GM08714 (cell line): Measurements from ENCODE around the gene MBNL1.

ENCODE experiments used
- H3K4me3 ChIP-seq: fragments of 200-500 bp; sonication (Bioruptor generic); 2 replicates; pipeline ENCODE4 v1.5.1; 2014; ENCODE audit warnings: mild to moderate bottlenecking, low read length, inconsistent platforms
- ZNF274 ChIP-seq: IDR thresholded peaks from 2 replicates; pipeline ENCODE4 v1.6.1; 2012; ENCODE audit warnings: mild to moderate bottlenecking, low read depth, low read length

MBNL1 gene

DNA sequence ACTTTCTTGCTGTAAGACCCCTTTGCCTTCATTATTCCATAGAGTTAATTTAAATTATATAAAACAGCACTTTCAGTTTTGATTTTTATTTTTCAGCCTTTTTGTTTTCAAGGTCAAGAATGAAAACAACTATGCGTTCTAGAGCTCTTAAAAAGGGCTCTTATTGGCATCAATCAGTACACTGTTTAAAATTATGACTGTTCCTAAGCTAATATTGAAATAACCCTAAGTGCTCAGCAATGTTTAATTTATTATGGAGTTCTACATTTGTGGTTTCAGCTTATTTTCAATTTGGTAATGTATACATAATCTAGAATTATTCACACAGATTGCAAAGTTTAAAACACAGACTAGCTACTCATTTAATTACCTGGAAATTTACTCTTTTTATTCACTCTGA is 179.4 kb downstream of the MBNL1 start:
- no peak for TF ChIP-seq ZNF274
- no peak overlapping the region for H3K4me3 ChIP-seq

DNA sequence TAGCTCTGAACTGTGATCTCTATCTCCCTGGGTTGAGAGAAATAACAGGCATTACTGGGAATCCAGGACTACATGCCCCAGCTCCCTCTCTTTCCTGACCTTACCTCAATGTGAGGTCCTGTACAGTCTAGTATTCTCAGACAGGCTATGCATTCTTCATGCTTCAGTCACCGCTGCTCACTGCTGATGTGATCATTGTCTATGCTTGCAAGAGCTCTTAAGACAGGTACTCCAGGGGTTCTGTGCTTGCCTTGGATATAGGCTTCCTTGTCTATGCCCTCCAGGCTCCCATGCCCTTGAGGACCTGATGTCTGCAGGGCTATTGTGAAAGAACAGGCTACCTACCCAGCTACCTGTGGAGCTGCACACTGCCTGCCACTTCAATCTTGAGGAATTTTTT is 183.6 kb downstream of the MBNL1 start:
- TF ChIP-seq ZNF274, result no peak
- H3K4me3 ChIP-seq, result no peak overlapping the region

DNA sequence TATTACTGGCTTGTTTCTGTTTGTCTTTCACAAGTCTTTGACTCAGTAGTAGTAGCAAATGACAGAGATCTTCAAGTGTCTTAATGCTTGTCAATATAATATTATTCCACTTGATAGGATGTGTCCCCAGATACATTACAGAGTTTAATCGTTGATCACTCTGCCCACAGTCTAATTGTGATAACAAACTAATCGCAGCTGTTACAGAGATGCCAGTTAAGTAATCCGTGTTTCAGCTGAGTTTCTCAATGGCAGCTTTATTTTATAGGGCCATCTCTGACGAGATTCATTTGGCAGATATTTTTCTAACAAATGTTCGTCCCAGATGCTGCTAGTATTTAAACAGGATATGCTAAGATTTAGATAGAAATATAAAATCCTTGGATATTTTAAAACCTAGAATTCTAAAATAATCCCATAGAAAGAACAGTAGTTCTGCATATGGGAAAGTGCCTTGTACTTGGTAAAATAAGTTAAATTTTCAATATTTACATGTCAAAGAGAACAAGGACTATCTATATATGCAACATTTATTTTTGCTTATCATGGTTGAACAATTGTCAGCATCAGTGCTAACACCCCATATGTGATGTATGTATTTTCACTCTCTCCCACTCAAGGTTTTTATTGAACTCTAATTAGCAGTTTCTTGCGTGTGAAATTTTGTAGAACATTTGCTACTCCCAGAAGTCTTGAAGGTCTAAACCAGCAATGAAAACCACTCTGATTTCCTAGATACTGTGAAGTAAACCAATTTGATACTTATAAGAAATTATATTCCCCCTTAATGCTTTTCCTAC is 185.5 kb downstream of the MBNL1 start:
- H3K4me3 ChIP-seq, result no peak overlapping the region
- TF ChIP-seq ZNF274, result no peak

DNA sequence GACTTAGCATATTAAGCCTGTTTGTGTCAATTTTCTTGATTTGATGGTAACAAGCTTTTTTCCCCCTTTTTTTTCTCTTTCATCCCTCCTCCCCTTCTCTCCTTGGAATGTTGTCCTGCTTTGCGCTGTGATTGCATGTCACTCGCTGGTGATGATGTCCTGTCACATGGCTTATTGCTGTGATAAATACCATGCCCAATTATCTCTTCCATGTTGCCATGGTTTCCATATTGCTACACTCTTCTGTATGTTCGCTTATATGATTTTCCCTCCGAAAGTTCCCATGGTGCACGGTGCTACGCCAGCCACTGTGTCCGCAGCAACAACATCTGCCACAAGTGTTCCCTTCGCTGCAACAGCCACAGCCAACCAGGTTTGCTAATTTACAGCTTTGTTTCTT is 187.3 kb downstream of the MBNL1 start:
- TF ChIP-seq ZNF274, result no peak
- no peak overlapping the region for H3K4me3 ChIP-seq

DNA sequence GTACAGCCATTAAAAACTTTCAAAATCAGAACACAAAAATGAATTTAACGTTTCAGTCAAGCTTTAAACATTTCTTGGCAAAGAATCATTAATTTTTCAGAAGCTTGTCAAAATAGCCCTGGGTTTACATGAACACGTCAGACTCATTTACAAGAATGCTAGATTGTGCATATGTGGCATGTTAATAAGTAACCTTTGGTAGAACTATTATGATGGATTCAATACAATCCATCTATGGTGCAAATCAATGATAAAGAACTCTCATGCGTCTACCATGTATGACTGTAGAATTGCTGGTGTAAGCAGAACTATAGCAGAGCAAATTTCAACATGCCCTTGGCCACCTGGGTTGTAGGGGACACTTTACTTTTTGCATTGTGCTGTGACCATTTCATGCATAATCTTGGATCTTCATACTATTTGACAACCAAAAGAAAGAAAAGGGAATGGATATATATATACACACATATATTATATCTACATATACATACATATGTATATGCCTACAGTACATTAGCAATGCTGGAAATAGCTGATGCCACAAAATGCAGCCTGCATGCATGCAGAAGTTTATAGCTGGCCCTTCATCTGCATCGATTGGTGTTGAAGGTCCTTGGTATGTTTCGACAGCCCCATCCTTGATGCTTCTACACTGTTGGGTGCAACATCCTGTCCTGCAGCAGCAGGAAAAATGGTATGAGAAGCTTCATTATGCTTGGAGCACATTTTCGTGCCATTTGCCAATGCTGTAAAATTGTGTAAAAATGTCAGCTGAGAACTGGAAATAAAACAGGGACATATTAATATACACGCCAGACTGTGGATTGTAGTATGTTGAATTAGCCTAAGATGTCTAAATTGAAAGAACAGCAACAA is 189.0 kb downstream of the MBNL1 start:
- no peak overlapping the region for H3K4me3 ChIP-seq
- no peak for TF ChIP-seq ZNF274

DNA sequence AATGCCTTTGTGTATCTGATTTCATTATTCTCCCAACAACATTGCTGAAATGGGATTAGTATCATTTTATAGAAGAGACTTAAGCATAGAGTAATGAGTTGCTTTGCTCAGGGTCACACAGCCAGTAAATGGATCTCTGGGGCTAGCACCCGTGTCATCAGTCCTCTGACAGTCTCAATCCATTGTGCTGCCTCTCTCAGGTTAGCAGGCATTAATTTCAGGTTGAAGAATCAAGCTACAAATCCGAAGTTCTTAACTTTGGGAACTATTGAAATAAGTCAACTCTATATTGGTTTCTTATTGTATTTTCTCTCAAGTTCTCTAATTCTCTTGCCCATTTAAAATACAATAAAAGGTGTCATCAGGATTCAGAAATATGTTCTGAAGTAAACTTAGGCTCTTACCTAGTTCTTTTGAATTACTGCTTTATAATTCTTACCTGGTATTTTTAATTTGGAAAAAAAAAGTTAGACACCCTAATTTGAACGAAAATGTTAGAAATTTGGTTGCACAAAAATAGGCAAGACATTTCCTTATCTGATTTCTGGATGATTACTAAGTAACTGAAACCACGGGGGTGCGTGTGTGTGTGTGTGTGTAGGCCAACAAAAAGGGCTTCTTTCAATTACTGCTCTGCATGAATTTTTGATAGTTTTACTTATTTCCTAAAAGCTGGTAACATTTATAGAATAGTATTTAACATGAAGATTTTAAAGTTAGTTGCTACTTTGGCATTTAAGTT is 189.8 kb downstream of the MBNL1 start:
- no peak overlapping the region for H3K4me3 ChIP-seq
- no peak for TF ChIP-seq ZNF274

DNA sequence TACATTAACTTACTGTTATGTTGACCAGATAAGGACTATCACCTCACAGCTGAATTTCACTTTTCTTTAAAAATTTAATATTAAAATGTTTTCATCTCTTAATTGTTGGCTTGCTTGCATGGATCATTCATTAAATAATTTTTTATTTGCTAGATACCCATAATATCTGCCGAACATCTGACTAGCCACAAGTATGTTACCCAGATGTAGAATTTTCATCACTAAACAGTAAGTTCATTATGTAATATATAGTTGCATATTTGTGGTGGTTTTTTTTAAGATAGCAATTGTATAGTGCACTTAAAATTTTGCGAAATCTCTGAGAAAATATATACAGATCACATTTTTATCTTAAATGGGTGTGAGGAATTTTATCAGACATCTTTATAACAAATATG is 190.4 kb downstream of the MBNL1 start:
- TF ChIP-seq ZNF274, result no peak
- H3K4me3 ChIP-seq, result no peak overlapping the region

DNA sequence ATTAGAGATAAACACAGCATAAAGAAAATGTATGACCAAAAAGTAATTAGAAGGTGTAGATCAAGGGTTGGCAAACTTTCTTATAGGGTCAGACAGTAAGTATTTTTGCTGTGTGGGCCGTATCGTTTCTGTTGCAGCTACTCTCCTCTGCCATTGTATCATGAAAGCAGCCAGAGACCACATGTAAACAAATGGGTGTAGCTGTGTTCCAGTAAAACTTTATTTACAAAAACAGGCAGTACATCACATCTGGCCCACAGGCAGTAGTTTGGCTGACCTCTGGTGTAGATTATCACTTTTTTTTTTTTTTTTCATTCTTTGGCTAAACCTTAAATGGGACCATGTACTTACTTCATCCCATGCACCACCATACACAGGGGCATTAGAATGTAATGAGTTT is 190.8 kb downstream of the MBNL1 start:
- no peak for TF ChIP-seq ZNF274

DNA sequence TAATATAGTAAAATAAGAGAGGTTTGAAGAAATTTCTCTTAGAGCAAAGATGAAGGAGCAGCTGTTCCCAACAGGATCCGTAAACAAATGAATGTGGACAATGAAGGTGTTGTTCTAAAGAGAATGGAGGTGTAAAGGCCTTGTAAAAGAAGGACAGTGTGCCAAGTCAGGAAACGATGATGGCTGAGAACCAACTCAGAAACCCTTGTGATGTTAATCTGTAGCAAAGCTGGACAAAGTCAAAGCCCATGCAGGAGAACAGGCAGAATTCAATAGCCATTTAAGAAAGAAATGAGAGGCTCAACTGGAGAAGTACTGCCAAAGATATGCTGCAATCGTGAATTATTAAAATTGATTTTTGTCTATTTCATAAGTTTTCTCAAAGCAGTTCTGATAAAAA is 192.2 kb downstream of the MBNL1 start:
- no peak for TF ChIP-seq ZNF274
- no peak overlapping the region for H3K4me3 ChIP-seq

More for the DNA sequence above, 190.8 kb downstream of the MBNL1 start:
- no peak overlapping the region for H3K4me3 ChIP-seq

DNA sequence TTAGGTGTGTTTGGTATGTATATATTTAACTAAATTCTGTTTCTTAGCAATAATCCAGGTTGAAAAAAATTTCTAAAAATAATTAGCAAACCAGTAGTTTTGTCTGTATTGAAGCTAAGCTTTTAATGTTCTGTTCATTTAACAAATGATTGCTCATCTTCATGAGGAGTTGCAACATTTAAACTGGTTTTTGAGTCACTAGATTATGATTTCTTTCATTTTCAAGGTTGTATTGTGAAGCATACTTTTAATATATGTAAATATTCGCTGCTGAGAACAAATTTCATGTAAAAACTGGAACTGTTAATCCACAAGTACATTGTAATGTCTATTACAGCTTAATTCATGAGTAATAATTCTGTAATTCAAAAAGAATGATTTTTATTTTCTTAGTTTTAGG is 192.7 kb downstream of the MBNL1 start:
- no peak overlapping the region for H3K4me3 ChIP-seq
- no peak for TF ChIP-seq ZNF274

DNA sequence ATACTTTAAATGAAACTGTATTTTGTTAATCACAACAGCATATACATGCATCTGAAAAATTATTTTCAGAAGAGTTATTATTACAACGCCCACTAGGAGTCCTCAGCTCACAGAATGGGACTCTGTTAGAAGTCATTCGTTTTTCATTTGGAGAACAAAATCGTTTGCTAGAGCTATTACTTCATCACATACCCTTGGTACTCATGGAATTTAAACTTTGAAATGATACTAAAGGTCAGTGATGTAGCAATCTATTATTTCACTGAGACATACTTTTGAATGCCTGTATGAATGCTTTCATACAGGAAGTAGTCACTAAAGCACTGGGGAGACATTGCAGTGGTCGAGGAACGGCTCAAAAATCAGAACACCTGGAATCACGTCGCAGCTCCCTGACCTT is 198.1 kb downstream of the MBNL1 start:
- no peak overlapping the region for H3K4me3 ChIP-seq
- TF ChIP-seq ZNF274, result no peak

DNA sequence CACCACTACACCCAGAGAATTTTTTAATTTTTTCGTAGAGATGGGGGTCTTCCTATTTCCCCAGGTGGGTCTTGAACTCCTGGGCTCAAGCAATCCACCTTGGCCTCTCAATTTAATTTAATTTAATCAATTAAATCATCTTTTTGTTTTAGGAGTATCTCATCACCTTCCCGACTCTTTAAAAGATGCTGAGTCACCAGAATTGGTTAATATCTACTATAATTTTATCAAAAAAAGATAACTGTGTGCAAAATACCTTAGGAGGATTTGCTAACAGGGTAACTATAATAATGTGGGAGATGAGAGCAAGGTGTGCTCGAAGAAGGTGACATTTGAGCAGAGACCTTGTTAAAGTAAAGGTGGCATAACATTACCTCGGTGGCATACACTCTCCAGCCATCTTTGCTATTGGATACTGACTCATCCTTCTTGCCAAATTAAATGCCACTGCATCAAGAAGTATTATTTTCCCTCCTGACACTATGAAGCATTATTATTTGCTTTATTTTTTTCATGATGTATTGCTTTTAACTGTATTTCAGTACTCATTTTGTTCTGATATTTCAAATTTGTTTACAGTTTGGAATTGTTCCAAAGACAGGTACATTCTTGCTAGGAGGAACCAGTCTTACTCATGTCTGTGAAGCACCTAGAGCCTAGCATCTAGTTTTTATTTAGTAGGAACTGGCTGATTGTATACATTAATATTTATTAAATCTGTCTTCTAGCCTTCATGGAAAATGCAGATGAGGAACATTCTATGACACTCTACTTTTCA is 200.7 kb downstream of the MBNL1 start:
- no peak for TF ChIP-seq ZNF274
- H3K4me3 ChIP-seq, result no peak overlapping the region

DNA sequence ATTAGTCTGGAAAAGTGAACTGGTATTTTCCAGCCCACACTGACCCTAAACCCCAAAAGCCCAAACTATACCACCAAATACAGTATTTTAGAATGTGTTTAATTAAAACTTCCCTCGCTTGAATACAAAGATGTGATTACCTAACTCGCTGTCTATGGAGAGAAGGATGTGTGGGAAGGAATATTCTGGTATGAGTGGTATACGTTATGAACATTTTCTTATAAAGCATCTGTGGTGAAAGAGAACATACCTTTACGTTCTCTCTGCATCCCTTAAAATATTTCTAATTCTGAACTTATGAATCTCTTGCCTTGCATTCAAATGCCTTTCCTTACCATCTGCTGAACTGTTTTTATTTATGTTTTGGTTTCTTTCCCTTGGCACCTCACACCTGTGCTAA is 201.4 kb downstream of the MBNL1 start:
- no peak for TF ChIP-seq ZNF274

DNA sequence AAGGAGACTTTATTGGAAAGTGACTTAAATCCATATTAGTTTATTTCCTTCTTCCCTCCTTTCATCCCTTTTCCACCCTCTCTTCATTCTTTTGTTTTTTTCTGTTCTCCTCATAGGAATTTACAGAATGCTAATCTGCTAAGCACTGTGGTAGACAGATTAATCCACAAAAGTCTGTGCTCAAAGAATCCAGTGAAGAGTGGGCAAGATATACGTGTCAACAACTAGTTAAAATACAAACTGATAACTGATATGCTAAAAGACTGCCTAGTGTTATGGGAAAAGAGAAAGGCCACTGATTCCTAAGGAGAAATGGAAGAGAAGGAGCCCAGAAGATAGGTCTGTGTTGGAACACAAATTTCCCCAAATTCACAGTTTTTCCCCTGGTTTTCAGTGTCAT is 202.2 kb downstream of the MBNL1 start:
- H3K4me3 ChIP-seq, result no peak overlapping the region
- no peak for TF ChIP-seq ZNF274

More for the DNA sequence above, 201.4 kb downstream of the MBNL1 start:
- H3K4me3 ChIP-seq, result no peak overlapping the region
